ENCODE data around the gene TEX29.

GRCh38 chr13:111283991-111284390, 36.5 kb upstream of the TEX29 start:
- TF ChIP-seq EZH2 (IDR thresholded peaks at IDR 0.05; ENCODE audit: borderline replicate concordance, insufficient read depth, low read depth, low read length, poor library complexity, severe bottlenecking) (no peak), CTCF (IDR thresholded peaks at IDR 0.05) (no peak)
